Activated gamma-delta T cell treated with Interleukin-2 at 50 U/mL for 16 hours (primary cell): ENCODE measurements around the gene TRPC4AP.

Experiments
- DNase-seq: peaks from one replicate; pipeline ENCODE4 v3.0.0-alpha.2; 2020

Gene TRPC4AP

DNA sequence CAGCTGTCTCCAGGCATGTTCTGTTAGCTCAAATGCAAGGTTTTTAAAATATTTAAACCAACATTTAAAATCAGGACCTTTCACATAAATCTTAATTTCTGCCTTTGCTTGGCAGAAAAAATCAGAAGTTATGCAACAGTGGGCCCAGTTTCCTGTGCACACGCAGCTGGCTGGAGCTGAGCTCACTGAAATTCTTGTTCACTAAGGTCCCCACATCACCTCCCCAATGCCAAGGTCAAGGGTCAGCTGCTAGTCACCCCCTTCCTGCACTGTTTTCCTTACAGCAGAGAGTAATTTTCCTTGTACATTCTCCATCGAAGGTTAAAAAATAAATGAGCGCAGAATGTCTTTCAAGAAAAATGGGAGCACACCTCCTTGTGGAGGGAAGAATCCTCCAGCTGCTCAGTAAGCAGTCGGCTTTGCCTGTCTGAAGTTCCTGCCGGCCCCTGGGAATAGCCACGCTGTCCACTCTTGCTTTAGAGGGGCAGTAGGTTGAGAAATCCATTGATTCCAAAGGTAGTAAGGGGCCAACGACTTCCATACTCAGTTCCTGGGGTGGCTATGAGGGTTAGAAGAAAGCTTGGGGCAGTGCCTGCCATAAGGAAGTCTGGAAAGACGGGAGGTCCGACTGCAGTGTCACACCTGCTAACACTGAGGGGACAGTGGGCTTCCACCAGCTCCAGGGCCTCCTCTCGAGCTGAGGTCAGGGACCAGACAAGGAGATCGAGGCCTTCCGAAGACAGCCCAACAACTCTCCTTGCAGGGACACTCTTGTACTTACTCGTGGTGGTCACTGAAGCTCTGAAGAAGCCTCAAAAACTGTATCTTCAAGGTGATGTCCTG, 80.2 kb downstream of the TRPC4AP start:
- no peak for DNase-seq

- no peak for DNase-seq
These were observed 80.9 kb downstream of the TRPC4AP start for GRCh38 chr20:35011589-35012226.

DNA sequence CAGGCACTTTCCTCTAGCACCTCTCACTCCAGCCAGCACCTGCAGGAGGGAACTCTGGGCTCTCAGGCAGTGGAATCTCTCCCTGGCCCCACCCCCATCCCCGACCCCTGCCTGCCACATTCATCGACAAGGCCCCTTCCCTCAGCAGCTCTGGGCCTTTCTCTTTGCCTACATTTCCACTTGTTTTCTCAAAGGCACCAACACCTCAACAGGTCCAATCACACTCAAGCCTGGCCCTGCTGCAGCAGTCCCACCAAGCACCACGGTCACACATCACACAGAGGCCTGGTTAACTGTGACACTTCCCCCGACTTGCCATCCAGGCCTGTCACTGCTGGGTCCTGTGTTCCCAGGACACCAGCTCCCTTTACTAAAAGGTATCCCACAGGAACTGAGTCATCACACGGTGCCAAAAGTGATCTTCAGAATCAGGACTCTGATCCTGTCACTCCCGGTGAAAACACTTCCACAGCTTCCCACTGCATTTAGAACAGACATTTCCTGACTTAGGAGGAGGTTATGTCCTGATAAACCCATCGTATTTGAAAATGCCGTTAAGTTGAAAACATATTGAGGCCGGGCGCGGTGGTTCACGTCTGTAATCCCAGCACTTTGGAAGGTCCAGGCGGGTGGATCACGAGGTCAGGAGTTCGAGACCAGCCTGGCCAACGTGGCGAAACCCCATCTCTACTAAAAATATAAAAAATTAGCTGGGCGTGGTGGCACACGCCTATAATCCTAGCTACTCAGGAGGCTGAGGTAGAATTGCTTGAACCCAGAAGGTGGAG, 82.0 kb downstream of the TRPC4AP start:
- no peak for DNase-seq

DNA sequence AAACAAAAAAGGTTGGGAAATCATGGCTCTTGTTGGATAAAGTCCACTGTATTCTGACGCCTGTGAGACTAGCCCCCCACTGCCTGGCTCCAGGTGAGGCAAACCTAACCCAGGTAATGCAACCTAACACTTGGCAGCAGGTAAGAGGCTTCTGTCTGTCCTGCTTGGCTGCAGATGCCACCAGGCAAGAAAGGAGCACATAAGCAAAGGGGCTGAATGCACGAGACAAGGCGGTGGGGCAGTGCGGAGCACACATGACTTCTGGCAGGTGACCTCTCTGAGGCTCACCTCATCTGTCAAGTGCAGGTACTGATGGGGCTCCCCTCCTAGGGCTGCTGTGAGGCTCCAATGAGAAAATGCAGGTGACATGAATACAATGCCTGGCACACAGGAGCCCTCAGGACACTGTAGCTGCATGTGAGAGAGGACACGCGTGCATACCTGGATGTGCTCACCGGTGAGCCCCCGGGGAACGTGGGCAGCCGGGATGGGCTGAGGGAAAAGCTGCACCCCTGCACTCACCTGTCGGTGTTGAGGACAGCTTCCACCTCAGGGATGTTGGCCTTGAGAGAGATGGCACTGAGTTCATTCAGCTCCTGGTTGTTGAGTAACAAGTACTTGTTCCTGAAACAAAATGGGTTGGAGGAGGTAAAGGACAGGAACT, 82.8 kb downstream of the TRPC4AP start:
- no peak for DNase-seq

DNA sequence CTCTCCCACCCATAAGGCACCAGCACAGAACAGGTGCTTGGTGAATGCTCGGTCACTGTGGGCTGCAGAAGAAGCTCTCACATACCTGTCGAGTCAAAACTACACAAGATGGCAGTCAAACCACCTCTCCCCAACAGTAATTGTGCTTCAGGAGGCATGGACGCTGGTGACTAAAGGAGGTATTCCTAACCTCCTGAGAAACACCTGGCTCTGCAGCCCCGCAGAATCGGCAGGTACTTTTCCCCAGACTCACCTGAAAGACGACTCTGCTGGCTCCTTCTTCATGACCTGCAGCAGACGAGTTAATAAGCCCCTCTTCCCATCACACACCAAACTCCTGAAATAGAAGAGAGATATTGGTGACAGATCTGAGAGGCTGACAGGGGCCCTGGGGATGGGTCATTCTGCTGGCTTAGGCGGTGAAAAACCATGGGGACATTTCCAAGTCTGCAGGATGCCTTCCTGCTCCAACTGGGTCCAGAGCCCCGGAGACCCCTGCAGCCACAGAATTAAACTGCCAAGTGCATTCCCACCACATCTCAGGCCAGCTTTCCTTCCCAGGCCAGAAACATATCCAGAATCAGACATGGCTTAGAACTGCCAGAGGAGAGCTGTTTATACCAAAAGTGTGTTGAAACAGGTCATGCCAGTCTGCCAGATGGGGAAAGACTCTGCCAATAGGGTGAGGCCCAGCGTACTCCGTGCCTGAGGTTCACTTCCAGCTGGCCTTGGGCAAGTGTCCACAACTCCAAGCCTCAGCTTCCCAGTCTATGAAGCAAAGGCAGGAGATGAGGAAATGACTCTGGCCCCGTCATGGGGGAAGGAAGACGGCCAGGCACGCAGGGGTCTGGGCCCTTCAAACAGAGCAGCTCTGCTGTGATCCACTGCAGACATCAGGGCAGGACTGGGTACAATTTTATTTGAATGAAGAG, 83.9 kb downstream of the TRPC4AP start:
- DNase-seq, result no peak

GRCh38 chr20:35007891-35008290, 84.7 kb downstream of the TRPC4AP start:
- DNase-seq, result no peak

GRCh38 chr20:35007413-35007812, 85.2 kb downstream of the TRPC4AP start:
- no peak for DNase-seq

- DNase-seq, result no peak
These were observed 86.1 kb downstream of the TRPC4AP start for GRCh38 chr20:35006531-35006971.

DNA sequence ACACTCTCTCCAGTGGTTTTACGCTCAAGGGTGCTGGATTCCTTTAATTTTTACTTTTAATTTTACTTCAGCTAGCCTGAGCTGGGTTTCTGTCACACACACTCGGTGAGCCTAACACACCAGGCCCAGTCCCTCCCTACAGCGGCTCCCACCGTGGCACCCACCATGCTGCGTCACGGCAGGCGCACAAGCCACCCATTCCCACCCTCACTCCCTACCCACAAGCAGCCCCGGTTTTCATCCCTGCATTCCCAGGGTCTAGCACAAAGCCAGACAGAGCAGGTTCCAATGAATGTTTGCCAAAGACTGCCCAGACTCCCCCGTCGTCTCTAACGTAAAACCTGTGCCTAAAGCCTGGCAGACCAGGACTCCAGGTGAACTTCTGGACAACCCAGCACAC, 86.6 kb downstream of the TRPC4AP start:
- no peak for DNase-seq

DNA sequence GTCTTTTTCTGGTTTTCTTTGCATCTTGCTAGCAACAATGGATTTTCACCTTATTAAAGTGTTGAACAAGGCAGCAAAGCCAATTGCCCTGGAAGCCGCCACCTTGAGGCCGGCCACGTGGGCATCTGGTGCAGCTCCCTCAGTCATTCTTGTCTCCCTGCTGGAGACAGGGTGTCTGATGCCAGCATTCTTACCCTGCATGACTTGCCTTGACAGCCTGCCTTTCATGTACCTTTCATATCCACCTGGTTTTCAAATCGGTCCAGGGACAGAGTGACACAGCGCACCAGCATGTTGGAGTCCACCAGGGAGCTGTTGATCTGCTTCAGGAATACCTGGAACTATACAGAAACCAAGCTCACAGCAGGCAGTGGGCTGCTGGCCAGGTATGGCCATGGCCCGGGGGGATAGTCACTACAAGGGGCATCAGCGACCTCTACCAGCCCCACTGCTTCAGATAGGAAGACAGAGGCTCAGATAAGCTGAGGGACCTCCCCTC, 87.1 kb downstream of the TRPC4AP start:
- DNase-seq, result no peak

- DNase-seq, result no peak
These were observed 87.7 kb downstream of the TRPC4AP start for GRCh38 chr20:35004749-35005462.

DNA sequence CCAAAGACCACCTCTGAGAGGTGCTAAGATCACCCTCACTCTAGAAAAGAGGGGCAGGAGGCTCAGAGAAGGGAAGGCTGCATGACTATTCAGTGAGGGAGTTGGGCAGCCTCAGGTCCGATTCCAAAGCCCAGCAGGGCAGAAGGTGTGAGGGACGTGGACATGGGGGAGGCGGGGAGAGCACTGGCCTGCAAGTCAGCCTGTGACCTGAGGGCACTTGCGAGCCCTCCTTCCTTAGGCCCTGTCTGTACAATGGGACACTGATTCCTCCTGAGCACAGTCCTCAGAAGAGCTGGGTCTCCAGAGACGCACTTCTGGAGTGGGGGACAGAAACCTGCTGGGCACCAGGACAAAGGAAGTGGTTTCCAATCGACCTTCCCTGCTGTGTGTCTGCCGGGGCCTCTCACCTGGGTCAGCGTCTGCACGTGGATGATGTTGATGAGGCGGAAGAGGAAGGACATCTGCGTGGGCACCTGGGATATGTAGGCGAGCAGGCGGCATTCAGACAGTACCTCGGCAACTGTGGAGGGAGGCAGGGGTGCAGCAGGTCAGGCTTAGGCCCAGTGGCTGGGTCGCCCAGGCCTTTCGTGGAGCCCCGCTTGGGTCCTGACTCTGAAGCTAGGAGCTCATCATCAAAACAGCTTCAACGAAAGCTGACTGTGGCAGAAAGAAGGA, 88.4 kb downstream of the TRPC4AP start:
- DNase-seq, result no peak

GRCh38 chr20:35003211-35004031, 89.2 kb downstream of the TRPC4AP start:
- no peak for DNase-seq

DNA sequence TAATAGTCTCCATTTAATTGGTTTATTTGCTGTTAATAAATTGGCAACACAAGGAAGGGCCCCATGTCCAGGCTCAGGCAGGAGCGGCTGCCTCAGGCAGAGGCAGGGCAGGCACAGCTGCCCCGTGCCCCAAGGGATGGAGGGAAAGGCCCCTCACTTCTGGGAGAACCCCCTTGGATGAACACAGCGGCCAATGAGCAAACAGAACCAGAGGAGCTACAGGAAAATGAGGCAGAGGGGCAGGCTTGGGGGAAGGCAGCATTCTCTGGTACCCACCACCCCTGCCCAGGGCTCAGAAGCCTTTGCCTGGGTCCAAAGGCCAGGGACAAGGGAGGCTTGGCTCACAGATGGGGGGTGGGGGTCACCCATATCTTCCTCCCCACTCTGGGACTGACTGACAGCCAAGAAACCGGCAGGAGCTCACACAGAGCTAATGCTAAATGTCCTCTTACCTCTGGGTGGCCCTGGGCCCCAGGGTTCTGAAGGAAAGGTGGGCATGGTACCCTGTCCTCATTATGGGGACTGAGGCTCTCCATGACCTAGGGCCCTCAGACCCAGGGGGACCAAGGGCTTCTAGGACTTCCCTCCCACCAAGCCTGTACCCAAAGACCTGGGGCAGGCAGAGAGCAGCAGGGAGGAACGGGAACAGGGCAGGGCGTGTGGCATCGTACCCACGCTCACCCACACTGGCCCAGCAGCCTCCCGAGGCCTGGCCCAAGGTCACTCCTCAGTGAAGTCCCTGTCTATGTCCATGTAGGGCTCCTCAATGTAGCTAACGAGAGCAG, 90.0 kb downstream of the TRPC4AP start:
- DNase-seq, result no peak

DNA sequence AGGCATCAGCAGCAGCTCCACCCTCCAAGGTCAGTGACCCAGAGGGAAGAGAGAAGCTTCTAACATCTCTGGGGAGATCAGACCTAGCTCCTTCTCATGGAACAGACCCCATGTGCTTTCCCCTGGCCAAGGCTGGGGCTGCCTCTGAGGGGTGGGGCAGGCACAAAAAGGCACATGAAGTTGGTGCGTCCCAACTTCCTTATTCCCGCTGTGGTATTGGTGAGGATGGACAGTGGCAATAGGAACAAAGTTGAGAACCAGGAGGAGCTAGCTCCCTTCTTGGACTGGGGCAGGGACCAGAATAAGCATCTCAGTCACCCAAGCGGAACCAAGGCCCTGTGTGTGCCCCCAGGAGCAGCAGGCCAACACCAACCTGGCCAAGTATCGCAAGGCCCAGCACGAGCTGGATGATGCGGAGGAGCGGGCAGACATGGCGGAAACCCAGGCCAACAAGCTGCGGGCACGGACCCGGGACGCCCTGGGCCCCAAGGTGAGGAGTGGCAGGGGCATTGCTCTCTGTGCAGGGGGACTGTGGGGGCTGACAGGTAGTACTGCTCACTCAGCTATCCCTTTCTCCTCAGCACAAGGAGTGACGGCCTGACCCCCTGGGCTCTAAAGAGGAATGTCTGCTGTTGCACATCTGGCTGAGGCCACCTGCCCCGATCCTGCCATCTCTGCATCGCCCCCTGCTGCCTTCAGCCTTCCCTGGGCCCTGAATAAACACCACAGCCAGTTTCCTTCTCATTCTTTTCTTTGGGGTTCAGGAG, 90.8 kb downstream of the TRPC4AP start:
- no peak for DNase-seq

- DNase-seq, result no peak
These were observed 91.5 kb downstream of the TRPC4AP start for GRCh38 chr20:35000922-35001595.

GRCh38 chr20:35000311-35000921, 92.2 kb downstream of the TRPC4AP start:
- DNase-seq, result no peak
